ENCODE data around the gene RPS24.

DNA sequence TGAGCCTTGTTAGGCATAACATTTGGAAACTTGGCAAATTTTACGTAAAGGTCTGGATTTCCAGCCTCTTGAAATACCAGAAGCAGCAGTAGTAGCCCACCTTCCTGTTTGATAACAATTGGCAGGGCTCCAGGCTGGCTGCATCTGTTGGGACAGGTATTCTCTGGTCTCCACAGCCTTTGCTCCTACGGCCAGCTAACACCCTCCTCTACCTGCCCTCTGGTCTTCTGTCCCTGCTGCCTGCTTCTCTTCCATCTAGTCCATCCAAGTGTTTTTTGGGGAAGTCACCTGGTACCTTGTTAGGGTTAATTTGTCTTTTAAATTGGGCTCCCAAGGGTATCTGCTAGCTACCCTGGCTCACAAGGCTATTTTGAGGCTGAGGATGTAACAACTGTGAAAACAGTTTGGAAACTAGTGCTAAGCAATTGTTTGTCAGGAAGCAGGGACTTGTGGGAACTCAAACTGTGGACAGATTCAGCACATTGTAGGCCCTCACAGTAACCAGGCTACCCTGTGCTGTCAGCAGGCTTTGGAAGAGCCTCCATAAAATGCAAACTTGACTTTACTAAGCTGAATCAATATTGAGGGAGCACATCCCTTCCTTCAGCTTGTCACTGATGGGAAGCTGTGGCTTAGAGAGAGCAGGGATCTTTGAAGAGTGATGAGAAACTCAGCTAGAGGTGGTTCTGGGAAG lies 8.5 kb downstream of the RPS24 start:
- TF ChIP-seq, protein P1, sequence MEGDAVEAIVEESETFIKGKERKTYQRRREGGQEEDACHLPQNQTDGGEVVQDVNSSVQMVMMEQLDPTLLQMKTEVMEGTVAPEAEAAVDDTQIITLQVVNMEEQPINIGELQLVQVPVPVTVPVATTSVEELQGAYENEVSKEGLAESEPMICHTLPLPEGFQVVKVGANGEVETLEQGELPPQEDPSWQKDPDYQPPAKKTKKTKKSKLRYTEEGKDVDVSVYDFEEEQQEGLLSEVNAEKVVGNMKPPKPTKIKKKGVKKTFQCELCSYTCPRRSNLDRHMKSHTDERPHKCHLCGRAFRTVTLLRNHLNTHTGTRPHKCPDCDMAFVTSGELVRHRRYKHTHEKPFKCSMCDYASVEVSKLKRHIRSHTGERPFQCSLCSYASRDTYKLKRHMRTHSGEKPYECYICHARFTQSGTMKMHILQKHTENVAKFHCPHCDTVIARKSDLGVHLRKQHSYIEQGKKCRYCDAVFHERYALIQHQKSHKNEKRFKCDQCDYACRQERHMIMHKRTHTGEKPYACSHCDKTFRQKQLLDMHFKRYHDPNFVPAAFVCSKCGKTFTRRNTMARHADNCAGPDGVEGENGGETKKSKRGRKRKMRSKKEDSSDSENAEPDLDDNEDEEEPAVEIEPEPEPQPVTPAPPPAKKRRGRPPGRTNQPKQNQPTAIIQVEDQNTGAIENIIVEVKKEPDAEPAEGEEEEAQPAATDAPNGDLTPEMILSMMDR (optimal IDR thresholded peaks at IDR 0.05 in 1 of 3, IDR thresholded peaks at IDR 0.05 in 1 of 3, conservative IDR thresholded peaks at IDR 0.05 in 1 of 3; ENCODE audit: extremely low read depth in 1 of 3, insufficient read depth in 2 of 3, low read length in 3 of 3): no peak
- no peak for TF ChIP-seq EZH2 (IDR thresholded peaks at IDR 0.05; ENCODE audit: low read length)

Data from keratinocyte (primary cell).